HFFc6 (cell line): ENCODE data around the gene TRAPPC10. TPM values are rescaled to one million over a fixed set of nuclear protein-coding genes. Genes with fewer than 3 reads are reported as not detected.

Source experiments
- DNase-seq: peaks from one replicate; pipeline ENCODE4 v3.0.0-alpha.2; 2018
- H3K27ac Mint-ChIP-seq: 2 replicates; pipeline ENCODE4 v1.8.0; 2020; ENCODE audit warnings: mild to moderate bottlenecking, mixed read lengths
- H3K27me3 Mint-ChIP-seq: 2 replicates; pipeline ENCODE4 v1.8.0; 2021; ENCODE audit warnings: mild to moderate bottlenecking, moderate library complexity, mixed read lengths; ENCODE audit not compliant: insufficient read depth
- H3K36me3 Mint-ChIP-seq: 2 replicates; pipeline ENCODE4 v1.8.0; 2021; ENCODE audit warnings: low read depth, mixed read lengths
- H3K4me1 Mint-ChIP-seq: 2 replicates; pipeline ENCODE4 v1.8.0; 2020; ENCODE audit warnings: low read depth, mixed read lengths
- H3K4me3 Mint-ChIP-seq: 2 replicates; pipeline ENCODE4 v1.8.0; 2020; ENCODE audit warnings: mild to moderate bottlenecking, moderate library complexity, mixed read lengths
- H3K9me3 Mint-ChIP-seq: 2 replicates; pipeline ENCODE4 v1.8.0; 2020; ENCODE audit warnings: mild to moderate bottlenecking, mixed read lengths
- CTCF ChIP-seq: fragments of 200-600 bp; sonication (generic); IDR thresholded peaks from 2 replicates; pipeline ENCODE4 v1.5.0; 2021; ENCODE audit warnings: antibody characterized with exemption, mild to moderate bottlenecking
- total RNA-seq, 6 experiments: library from RNA; stranded (reverse); fragmentation: NEBNext Ultra II Directional; extraction: Animal tissue kit (Norgen Biotek cat#: 25700); gene quantifications; 2 replicates in 1 of 6; 3 replicates in 5 of 6; pipeline ENCODE4 v1.2.3, GENCODE V29; 2021

Gene TRAPPC10
- total RNA-seq, 6 experiments from 2014 or later = 24.1 to 29.4 (median 27.7) TPM

DNA sequence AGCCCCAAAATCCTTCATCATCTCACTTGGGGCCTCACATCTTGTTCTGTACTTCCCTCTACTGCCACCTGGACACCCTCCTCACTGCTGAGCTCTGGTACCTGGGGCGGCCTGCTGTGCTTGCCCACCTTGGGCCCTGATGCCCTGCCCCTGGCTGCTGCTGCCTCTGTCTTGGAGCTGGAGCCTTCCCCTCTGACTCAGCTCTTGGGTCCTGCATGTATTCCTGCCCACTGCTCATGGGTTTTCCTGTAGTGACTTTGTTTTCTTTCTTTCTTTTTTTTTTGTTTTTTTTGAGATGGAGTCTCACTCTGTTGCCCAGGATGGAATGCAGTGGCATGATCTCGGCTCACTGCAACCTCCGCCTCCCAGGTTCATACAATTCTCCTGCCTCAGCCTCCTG is 37.5 kb downstream of the TRAPPC10 start:
- Mint-ChIP-seq H3K4me1 (peaks cover 12% of the 10 kb centered on the region), H3K4me3 (no peak overlapping the region), H3K27ac (no peak overlapping the region; the same call in 1 of the 2 replicates), H3K9me3 (no peaks in the 10 kb centered on the region), H3K36me3 (peaks cover 6% of the 10 kb centered on the region; the same call in 1 of the 2 replicates), H3K27me3 (peaks cover 2% of the 10 kb centered on the region)
- no peak for TF ChIP-seq CTCF
- DNase-seq = no peak

- H3K27me3 Mint-ChIP-seq = no peaks in the 10 kb centered on the region; the same call in 1 of the 2 replicates
- no peak overlapping the region for H3K4me3 Mint-ChIP-seq
- H3K9me3 Mint-ChIP-seq = no peaks in the 10 kb centered on the region
- TF ChIP-seq CTCF = no peak
- no peak overlapping the region for H3K27ac Mint-ChIP-seq
- peaks cover 18% of the 10 kb centered on the region for H3K4me1 Mint-ChIP-seq
- no peak for DNase-seq
- peaks cover 10% of the 10 kb centered on the region; the same call in 1 of the 2 replicates for H3K36me3 Mint-ChIP-seq
These were observed 38.2 kb downstream of the TRAPPC10 start for GRCh38 chr21:44050276-44050675.

DNA sequence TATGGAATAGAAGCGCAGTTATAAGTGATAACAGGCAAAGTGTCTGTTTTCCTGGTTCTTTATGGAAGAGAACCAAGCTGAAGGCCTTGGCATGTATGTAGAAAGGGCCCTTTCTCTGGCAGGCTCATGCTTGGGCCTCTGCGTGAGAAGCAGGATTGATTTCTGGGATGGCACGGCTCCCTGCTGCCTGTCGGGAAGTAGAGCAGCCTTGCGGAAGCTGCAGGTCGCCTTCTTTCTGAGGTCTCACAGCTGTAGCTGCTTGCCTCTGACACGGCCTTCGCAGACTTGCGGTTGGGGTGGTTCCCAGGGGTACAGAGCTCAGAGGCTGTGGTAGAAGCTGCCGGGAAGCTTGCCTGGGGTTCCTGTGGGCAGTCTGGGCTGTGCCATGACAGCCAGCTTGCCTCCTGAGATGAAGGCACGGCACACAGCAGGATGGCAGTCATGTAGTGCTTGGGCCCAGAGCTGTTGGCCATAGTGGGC is 39.4 kb downstream of the TRAPPC10 start:
- Mint-ChIP-seq H3K9me3 (no peaks in the 10 kb centered on the region), H3K27ac (no peak overlapping the region), H3K27me3 (no peaks in the 10 kb centered on the region; the same call in 1 of the 2 replicates), H3K4me3 (no peak overlapping the region), H3K4me1 (peaks cover 18% of the 10 kb centered on the region), H3K36me3 (peaks cover 20% of the 10 kb centered on the region; the same call in 1 of the 2 replicates)
- TF ChIP-seq CTCF = no peak
- DNase-seq = no peak

DNA sequence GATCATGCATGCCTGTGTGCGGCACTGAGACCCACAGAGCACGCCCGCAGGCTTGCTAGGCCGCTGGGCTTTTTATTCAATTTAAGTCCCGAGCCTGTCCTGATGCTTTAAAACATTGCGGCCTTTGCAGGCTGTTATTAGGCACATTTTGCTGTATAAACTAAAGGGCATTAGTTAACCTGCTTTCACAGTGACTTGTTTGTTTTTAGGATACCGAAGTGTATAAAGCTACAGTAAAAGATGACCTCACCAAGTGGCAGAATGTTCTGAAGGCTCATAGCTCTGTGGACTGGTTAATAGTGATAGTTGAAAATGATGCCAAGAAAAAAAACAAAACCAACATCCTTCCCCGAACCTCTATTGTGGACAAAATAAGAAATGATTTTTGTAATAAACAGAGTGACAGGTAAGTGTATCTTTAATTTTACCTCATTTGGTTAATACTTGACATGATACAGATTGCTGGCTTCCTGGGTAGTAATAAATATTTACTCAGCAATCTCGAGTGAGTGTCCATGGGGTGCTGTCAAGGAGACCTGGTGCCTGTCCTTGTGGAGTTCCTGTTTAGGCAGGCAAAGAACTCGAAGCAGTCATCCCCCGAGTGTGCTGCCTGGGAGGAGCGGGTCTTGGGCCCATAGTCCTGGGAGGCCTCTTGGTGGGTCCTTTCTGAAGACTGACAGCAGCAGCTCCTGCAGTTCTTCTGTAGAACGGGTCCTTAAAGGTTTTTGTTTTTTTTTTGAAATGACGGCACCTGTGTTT is 40.1 kb downstream of the TRAPPC10 start:
- DNase-seq = no peak
- Mint-ChIP-seq H3K27me3 (peaks cover 3% of the 10 kb centered on the region), H3K36me3 (peaks cover 20% of the 10 kb centered on the region; the same call in 1 of the 2 replicates), H3K27ac (no peak overlapping the region), H3K9me3 (no peaks in the 10 kb centered on the region), H3K4me1 (peaks cover 18% of the 10 kb centered on the region), H3K4me3 (no peak overlapping the region)
- no peak for TF ChIP-seq CTCF

- no peak for DNase-seq
- H3K4me3 Mint-ChIP-seq = no peak overlapping the region
- H3K27me3 Mint-ChIP-seq = peaks cover 3% of the 10 kb centered on the region
- H3K9me3 Mint-ChIP-seq = no peaks in the 10 kb centered on the region
- TF ChIP-seq CTCF = no peak
- H3K4me1 Mint-ChIP-seq = peaks cover 18% of the 10 kb centered on the region
- H3K27ac Mint-ChIP-seq = no peak overlapping the region
- H3K36me3 Mint-ChIP-seq = peaks cover 23% of the 10 kb centered on the region
These were observed 40.7 kb downstream of the TRAPPC10 start for GRCh38 chr21:44052830-44053226.
